Measurements from ENCODE around the gene AGAP3.

DNA sequence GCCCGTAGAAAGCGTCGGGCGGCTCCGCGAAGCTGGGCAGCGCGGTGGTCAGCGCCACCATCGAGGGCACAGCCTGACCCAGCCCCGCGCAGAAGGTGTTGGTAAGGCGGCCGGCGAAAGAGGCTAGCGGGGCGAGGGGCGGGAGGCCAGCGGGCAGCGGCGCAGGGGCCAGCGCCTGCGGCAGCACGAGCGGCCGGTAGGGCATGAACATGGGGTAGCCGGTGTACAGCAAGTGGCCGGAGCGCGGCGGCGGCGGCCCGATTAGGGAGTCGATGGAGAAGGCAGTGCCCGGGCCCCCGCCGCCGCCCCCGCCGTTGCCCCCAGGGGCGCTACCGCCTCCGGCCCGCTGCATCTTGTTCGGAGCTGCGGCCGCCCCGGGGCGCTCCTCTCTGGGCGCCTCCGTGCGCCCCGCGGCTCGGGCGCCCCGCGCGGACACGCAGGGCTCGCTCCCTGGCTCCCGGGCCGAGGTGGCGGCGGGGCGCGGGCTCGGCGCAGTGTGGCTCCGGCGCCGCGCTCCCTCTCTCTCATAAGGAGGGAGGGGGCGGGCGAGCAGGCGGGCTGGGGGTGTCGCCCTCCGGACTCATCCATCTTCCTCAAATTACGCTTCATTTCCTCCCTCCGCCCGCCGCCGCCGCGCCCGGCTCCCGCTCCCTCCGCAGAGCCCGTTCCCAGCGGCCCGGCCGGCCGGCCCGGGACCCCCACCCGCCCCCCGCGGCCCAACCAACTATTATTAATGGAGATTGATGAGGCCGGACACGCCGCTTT lies 81.1 kb downstream of the AGAP3 start, which contains the start of gene GBX1:
- TF ChIP-seq, protein P1, sequence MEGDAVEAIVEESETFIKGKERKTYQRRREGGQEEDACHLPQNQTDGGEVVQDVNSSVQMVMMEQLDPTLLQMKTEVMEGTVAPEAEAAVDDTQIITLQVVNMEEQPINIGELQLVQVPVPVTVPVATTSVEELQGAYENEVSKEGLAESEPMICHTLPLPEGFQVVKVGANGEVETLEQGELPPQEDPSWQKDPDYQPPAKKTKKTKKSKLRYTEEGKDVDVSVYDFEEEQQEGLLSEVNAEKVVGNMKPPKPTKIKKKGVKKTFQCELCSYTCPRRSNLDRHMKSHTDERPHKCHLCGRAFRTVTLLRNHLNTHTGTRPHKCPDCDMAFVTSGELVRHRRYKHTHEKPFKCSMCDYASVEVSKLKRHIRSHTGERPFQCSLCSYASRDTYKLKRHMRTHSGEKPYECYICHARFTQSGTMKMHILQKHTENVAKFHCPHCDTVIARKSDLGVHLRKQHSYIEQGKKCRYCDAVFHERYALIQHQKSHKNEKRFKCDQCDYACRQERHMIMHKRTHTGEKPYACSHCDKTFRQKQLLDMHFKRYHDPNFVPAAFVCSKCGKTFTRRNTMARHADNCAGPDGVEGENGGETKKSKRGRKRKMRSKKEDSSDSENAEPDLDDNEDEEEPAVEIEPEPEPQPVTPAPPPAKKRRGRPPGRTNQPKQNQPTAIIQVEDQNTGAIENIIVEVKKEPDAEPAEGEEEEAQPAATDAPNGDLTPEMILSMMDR (IDR thresholded peaks at IDR 0.05): no peak
- TF ChIP-seq EZH2 (IDR thresholded peaks at IDR 0.05; ENCODE audit: borderline replicate concordance, insufficient read depth, low read depth, low read length, poor library complexity, severe bottlenecking): peak; percentile 94
